ENCODE measurements around the gene DNER. TPM values are rescaled to one million over a fixed set of nuclear protein-coding genes. Genes with fewer than 3 reads are reported as not detected.

The DNER gene
- polyA plus RNA-seq, 1 donor, result 7.5 TPM

- Histone ChIP-seq H3K4me3 (ENCODE audit: low read length) (no peak overlapping the region), H3K27me3 (ENCODE audit: control insufficient read depth, insufficient read depth, low read length) (peaks cover 44% of the 10 kb centered on the region), H3K36me3 (ENCODE audit: control insufficient read depth, insufficient read depth, low read length) (no peaks in the 10 kb centered on the region), H3K27ac (ENCODE audit: low read length) (no peak overlapping the region), H3K9me3 (ENCODE audit: control insufficient read depth, low read depth, low read length) (peaks cover 7% of the 10 kb centered on the region), H3K4me1 (ENCODE audit: control insufficient read depth, insufficient read depth, low read length) (peaks cover 4% of the 10 kb centered on the region)
- WGBS (ENCODE audit: insufficient coverage, low lambda C conversion rate), result no CpG with 5 or more reads among the region's 2 CpGs
- no peak for DNase-seq
These were observed 3.7 kb upstream of the DNER start for GRCh38 chr2:229718057-229718456.

GRCh38 chr2:229715895-229716507, 1.6 kb upstream of the DNER start:
- WGBS (ENCODE audit: insufficient coverage, low lambda C conversion rate), result no CpG with 5 or more reads among the region's 4 CpGs
- peaks cover 4% of the 10 kb centered on the region for H3K4me1 ChIP-seq (ENCODE audit: control insufficient read depth, insufficient read depth, low read length)
- peaks cover 61% of the 10 kb centered on the region for H3K27me3 ChIP-seq (ENCODE audit: control insufficient read depth, insufficient read depth, low read length)
- H3K36me3 ChIP-seq (ENCODE audit: control insufficient read depth, insufficient read depth, low read length), result no peaks in the 10 kb centered on the region
- no peak overlapping the region for H3K4me3 ChIP-seq (ENCODE audit: low read length)
- peak in 1 of 2 donors; percentile 4 for DNase-seq
- peaks cover 11% of the 10 kb centered on the region for H3K9me3 ChIP-seq (ENCODE audit: control insufficient read depth, low read depth, low read length)
- no peak overlapping the region for H3K27ac ChIP-seq (ENCODE audit: low read length)

- peak in 1 of 2 donors; percentile 57 for DNase-seq
- Histone ChIP-seq H3K4me1 (ENCODE audit: control insufficient read depth, insufficient read depth, low read length) (peaks cover 4% of the 10 kb centered on the region), H3K36me3 (ENCODE audit: control insufficient read depth, insufficient read depth, low read length) (no peaks in the 10 kb centered on the region), H3K27me3 (ENCODE audit: control insufficient read depth, insufficient read depth, low read length) (peaks cover 66% of the 10 kb centered on the region), H3K4me3 (ENCODE audit: low read length) (peak overlapping the region; percentile 13), H3K9me3 (ENCODE audit: control insufficient read depth, low read depth, low read length) (peaks cover 11% of the 10 kb centered on the region), H3K27ac (ENCODE audit: low read length) (no peak overlapping the region)
- WGBS (ENCODE audit: insufficient coverage, low lambda C conversion rate), result 20% methylated on average over 2 of the region's 60 CpGs
These were observed 584 bp upstream of the DNER start for GRCh38 chr2:229714736-229715541.

- Histone ChIP-seq H3K27me3 (ENCODE audit: control insufficient read depth, insufficient read depth, low read length) (peaks cover 68% of the 10 kb centered on the region), H3K36me3 (ENCODE audit: control insufficient read depth, insufficient read depth, low read length) (no peaks in the 10 kb centered on the region), H3K27ac (ENCODE audit: low read length) (no peak overlapping the region), H3K4me3 (ENCODE audit: low read length) (peak overlapping the region; percentile 10), H3K9me3 (ENCODE audit: control insufficient read depth, low read depth, low read length) (peaks cover 11% of the 10 kb centered on the region), H3K4me1 (ENCODE audit: control insufficient read depth, insufficient read depth, low read length) (peaks cover 4% of the 10 kb centered on the region)
- no CpG with 5 or more reads among the region's 61 CpGs for WGBS (ENCODE audit: insufficient coverage, low lambda C conversion rate)
- DNase-seq, result peak in 1 of 2 donors; percentile 26
These were observed 830 bp downstream of the DNER start for GRCh38 chr2:229713371-229714079.

- no peak for DNase-seq
- H3K9me3 ChIP-seq (ENCODE audit: control insufficient read depth, low read depth, low read length), result peaks cover 11% of the 10 kb centered on the region
- H3K27me3 ChIP-seq (ENCODE audit: control insufficient read depth, insufficient read depth, low read length), result peaks cover 64% of the 10 kb centered on the region
- H3K4me1 ChIP-seq (ENCODE audit: control insufficient read depth, insufficient read depth, low read length), result peaks cover 4% of the 10 kb centered on the region
- H3K4me3 ChIP-seq (ENCODE audit: low read length), result no peak overlapping the region
- WGBS (ENCODE audit: insufficient coverage, low lambda C conversion rate), result 93% methylated on average over 2 of the region's 3 CpGs
- no peak overlapping the region for H3K27ac ChIP-seq (ENCODE audit: low read length)
- H3K36me3 ChIP-seq (ENCODE audit: control insufficient read depth, insufficient read depth, low read length), result no peaks in the 10 kb centered on the region
These were observed 2.2 kb downstream of the DNER start for GRCh38 chr2:229712136-229712535.

- Histone ChIP-seq H3K4me3 (ENCODE audit: low read length) (no peak overlapping the region), H3K9me3 (ENCODE audit: control insufficient read depth, low read depth, low read length) (peaks cover 6% of the 10 kb centered on the region), H3K27ac (ENCODE audit: low read length) (no peak overlapping the region), H3K27me3 (ENCODE audit: control insufficient read depth, insufficient read depth, low read length) (peaks cover 36% of the 10 kb centered on the region), H3K36me3 (ENCODE audit: control insufficient read depth, insufficient read depth, low read length) (no peaks in the 10 kb centered on the region), H3K4me1 (ENCODE audit: control insufficient read depth, insufficient read depth, low read length) (peaks cover under 1% of the 10 kb centered on the region)
- no CpG with 5 or more reads among the region's 2 CpGs for WGBS (ENCODE audit: insufficient coverage, low lambda C conversion rate)
- DNase-seq, result no peak
These were observed 6.0 kb downstream of the DNER start for GRCh38 chr2:229708335-229708734.

GRCh38 chr2:229703909-229704630, 10.3 kb downstream of the DNER start:
- no peak for DNase-seq
- Histone ChIP-seq H3K36me3 (ENCODE audit: control insufficient read depth, insufficient read depth, low read length) (no peaks in the 10 kb centered on the region), H3K4me1 (ENCODE audit: control insufficient read depth, insufficient read depth, low read length) (no peaks in the 10 kb centered on the region), H3K27me3 (ENCODE audit: control insufficient read depth, insufficient read depth, low read length) (peaks cover 6% of the 10 kb centered on the region), H3K27ac (ENCODE audit: low read length) (no peak overlapping the region), H3K9me3 (ENCODE audit: control insufficient read depth, low read depth, low read length) (no peaks in the 10 kb centered on the region), H3K4me3 (ENCODE audit: low read length) (no peak overlapping the region)
- WGBS (ENCODE audit: insufficient coverage, low lambda C conversion rate), result 86% methylated on average over 2 of the region's 5 CpGs

GRCh38 chr2:229701716-229702115, 12.6 kb downstream of the DNER start:
- Histone ChIP-seq H3K27ac (ENCODE audit: low read length) (no peak overlapping the region), H3K4me1 (ENCODE audit: control insufficient read depth, insufficient read depth, low read length) (no peaks in the 10 kb centered on the region), H3K4me3 (ENCODE audit: low read length) (no peak overlapping the region), H3K36me3 (ENCODE audit: control insufficient read depth, insufficient read depth, low read length) (no peaks in the 10 kb centered on the region), H3K9me3 (ENCODE audit: control insufficient read depth, low read depth, low read length) (no peaks in the 10 kb centered on the region), H3K27me3 (ENCODE audit: control insufficient read depth, insufficient read depth, low read length) (peaks cover under 1% of the 10 kb centered on the region)
- no peak for DNase-seq
- WGBS (ENCODE audit: insufficient coverage, low lambda C conversion rate), result no CpG with 5 or more reads among the region's 6 CpGs

- H3K27me3 ChIP-seq (ENCODE audit: control insufficient read depth, insufficient read depth, low read length), result no peaks in the 10 kb centered on the region
- no peaks in the 10 kb centered on the region for H3K4me1 ChIP-seq (ENCODE audit: control insufficient read depth, insufficient read depth, low read length)
- H3K4me3 ChIP-seq (ENCODE audit: low read length), result no peak overlapping the region
- no peaks in the 10 kb centered on the region for H3K36me3 ChIP-seq (ENCODE audit: control insufficient read depth, insufficient read depth, low read length)
- H3K9me3 ChIP-seq (ENCODE audit: control insufficient read depth, low read depth, low read length), result no peaks in the 10 kb centered on the region
- no CpG with 5 or more reads among the region's 2 CpGs for WGBS (ENCODE audit: insufficient coverage, low lambda C conversion rate)
- DNase-seq, result no peak
- H3K27ac ChIP-seq (ENCODE audit: low read length), result no peak overlapping the region
These were observed 13.3 kb downstream of the DNER start for GRCh38 chr2:229701062-229701461.

GRCh38 chr2:229695961-229696360, 18.4 kb downstream of the DNER start:
- WGBS (ENCODE audit: insufficient coverage, low lambda C conversion rate), result 100% methylated on average over 1 of the region's 2 CpGs
- Histone ChIP-seq H3K4me3 (ENCODE audit: low read length) (no peak overlapping the region), H3K27ac (ENCODE audit: low read length) (no peak overlapping the region), H3K4me1 (ENCODE audit: control insufficient read depth, insufficient read depth, low read length) (no peaks in the 10 kb centered on the region), H3K9me3 (ENCODE audit: control insufficient read depth, low read depth, low read length) (no peaks in the 10 kb centered on the region), H3K27me3 (ENCODE audit: control insufficient read depth, insufficient read depth, low read length) (no peaks in the 10 kb centered on the region), H3K36me3 (ENCODE audit: control insufficient read depth, insufficient read depth, low read length) (no peaks in the 10 kb centered on the region)
- DNase-seq, result no peak
